CD4-positive, alpha-beta memory T cell (primary cell): ENCODE measurements around the gene IHH. TPM values are rescaled to one million over a fixed set of nuclear protein-coding genes. Genes with fewer than 3 reads are reported as not detected.
A peak's percentile ranks its signal among the peaks of the same experiment; 100 is the strongest.

ENCODE experiments used
- CTCF ChIA-PET: fragments of 350-600 bp; sonication (Branson Sonifier 250); formaldehyde crosslinking; loops from one replicate; lab custom pipeline; 2021; ENCODE audit warnings: inconsistent platforms; ENCODE audit not compliant: partially characterized antibody; lab: Charles Lee
- POLR2A ChIA-PET: fragments of 350-600 bp; sonication (Branson Sonifier 250); formaldehyde crosslinking; loops from one replicate; lab custom pipeline; 2021; ENCODE audit not compliant: partially characterized antibody; lab: Charles Lee
- DNase-seq, 5 donors: peaks; one replicate each; pipeline versions ENCODE4 v3.0.0 to v3.0.0-alpha.2; 2020 to 2022; ENCODE audit warnings: mixed read lengths in 1 of 5
- H3K27ac ChIP-seq: one replicate; pipeline ENCODE4 v1.7.0; 2013; ENCODE audit warnings: low read depth, low read length
- H3K27me3 ChIP-seq: 2 replicates; pipeline ENCODE4 v1.7.0; 2013; ENCODE audit warnings: mild to moderate bottlenecking, low read length, moderate library complexity; ENCODE audit not compliant: insufficient read depth
- H3K36me3 ChIP-seq: 2 replicates; pipeline ENCODE4 v1.7.0; 2013; ENCODE audit warnings: mild to moderate bottlenecking, low read length, moderate library complexity; ENCODE audit not compliant: insufficient read depth
- H3K4me1 ChIP-seq: 2 replicates; pipeline ENCODE4 v1.7.0; 2013; ENCODE audit warnings: mild to moderate bottlenecking, low read length, moderate library complexity; ENCODE audit not compliant: insufficient read depth
- H3K4me3 ChIP-seq, 2 donors: one replicate each; pipeline ENCODE4 v1.7.0; 2013; ENCODE audit warnings: low read length in 2 of 2, mild to moderate bottlenecking in 1 of 2
- H3K9me3 ChIP-seq, 2 donors: one replicate each; pipeline ENCODE4 v1.7.0; 2013; ENCODE audit warnings: low read length in 2 of 2, control low read depth in 1 of 2; ENCODE audit not compliant: control insufficient read depth in 1 of 2
- H3K27ac Mint-ChIP-seq, 7 donors: one replicate each; pipeline ENCODE4 v1.8.0; 2020 to 2021; ENCODE audit warnings: mixed read lengths in 7 of 7, mild to moderate bottlenecking in 6 of 7, inconsistent platforms in 3 of 7, moderate library complexity in 3 of 7
- H3K27me3 Mint-ChIP-seq, 2 donors: one replicate each; pipeline ENCODE4 v1.8.0; 2020 to 2021; ENCODE audit warnings: mixed read lengths in 2 of 2
- H3K36me3 Mint-ChIP-seq, 2 donors: one replicate each; pipeline ENCODE4 v1.8.0; 2020 to 2021; ENCODE audit warnings: mixed read lengths in 2 of 2, inconsistent platforms in 1 of 2, mild to moderate bottlenecking in 1 of 2
- H3K4me1 Mint-ChIP-seq, 4 donors: one replicate each; pipeline ENCODE4 v1.8.0; 2020 to 2021; ENCODE audit warnings: mixed read lengths in 4 of 4, mild to moderate bottlenecking in 1 of 4
- H3K4me3 Mint-ChIP-seq, 8 donors: one replicate each; pipeline ENCODE4 v1.8.0; 2020 to 2021; ENCODE audit warnings: mixed read lengths in 8 of 8, mild to moderate bottlenecking in 7 of 8, moderate library complexity in 6 of 8, inconsistent platforms in 3 of 8
- H3K9me3 Mint-ChIP-seq, 8 donors: one replicate each; pipeline ENCODE4 v1.8.0; 2020 to 2021; ENCODE audit warnings: mixed read lengths in 8 of 8, mild to moderate bottlenecking in 5 of 8, inconsistent platforms in 3 of 8, moderate library complexity in 1 of 8
- intact Hi-C: fragments of 100-400 bp; cut with micrococcal nuclease; formaldehyde crosslinking; loops from one replicate; pipeline ENCODE4 v1.15.1; 2023
- polyA plus RNA-seq, 2 donors: library from polyadenylated mRNA; unstranded; fragments of 300-500 nt; fragmentation: Illumina TruSeq; gene quantifications; one replicate each; pipeline ENCODE4 v1.2.3, GENCODE V29; 2021
- total RNA-seq, 2 experiments: library from RNA; stranded (reverse); gene quantifications; one replicate each; pipeline ENCODE4 v1.2.3, GENCODE V29; 2021

IHH gene
- total and polyA plus RNA-seq, 4 experiments from 2014 or later, result 0.17 TPM; not detected in 3

DNA sequence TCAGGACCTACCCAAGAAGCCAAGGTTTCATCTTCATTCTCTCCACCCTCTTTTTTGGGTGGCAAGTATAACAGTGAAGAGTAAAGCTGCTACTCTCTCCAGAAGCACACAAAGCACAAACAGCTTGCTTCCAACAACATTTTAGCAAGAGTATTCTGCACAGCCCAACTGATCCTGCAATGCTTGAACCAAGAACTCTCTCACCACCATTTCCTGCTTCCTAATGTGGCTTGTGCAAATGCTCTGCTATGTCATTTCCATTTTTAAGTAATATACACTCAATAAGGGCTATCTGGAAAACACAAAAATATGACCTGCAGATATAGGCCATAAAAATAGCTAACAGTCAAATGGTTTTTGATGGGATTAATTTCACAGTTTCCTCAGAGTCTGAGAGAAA, 24.1 kb upstream of the IHH start:
- H3K9me3 ChIP-seq, result no peaks in the 10 kb centered on the region
- H3K9me3 Mint-ChIP-seq, result no peaks in the 10 kb centered on the region
- H3K4me1 ChIP-seq, result no peaks in the 10 kb centered on the region
- H3K27ac Mint-ChIP-seq, result no peak overlapping the region
- no peak overlapping the region for H3K4me3 ChIP-seq
- ChIA-PET CTCF (interaction anchor here (1.3 to 1.8 kb wide), 5 partner anchors 10 to 210 kb away, joined by 3 to 5 read pairs (median 4); no protein-coding TSS in a partner anchor), POLR2A (no interaction called here)
- no peak overlapping the region for H3K27ac ChIP-seq
- no peaks in the 10 kb centered on the region for H3K27me3 ChIP-seq
- intact Hi-C loops, result no loop called here
- peaks cover 0 to 10% (median 3%) of the 10 kb centered on the region in 4 donors for H3K4me1 Mint-ChIP-seq
- DNase-seq, result no peak
- H3K36me3 ChIP-seq, result no peaks in the 10 kb centered on the region
- peaks cover 10 to 18% of the 10 kb centered on the region in 2 donors for H3K36me3 Mint-ChIP-seq
- no peaks in the 10 kb centered on the region for H3K27me3 Mint-ChIP-seq
- no peak overlapping the region for H3K4me3 Mint-ChIP-seq

- CTCF ChIA-PET, result interaction anchor here (1.2 to 3.7 kb wide), 2 partner anchors 22 to 24 kb away, joined by 6 to 9 read pairs; no protein-coding TSS in a partner anchor
- Mint-ChIP-seq H3K4me1 (peaks cover 0 to 10% (median 3%) of the 10 kb centered on the region in 4 donors), H3K36me3 (peaks cover 6 to 7% of the 10 kb centered on the region in 2 donors), H3K27ac (no peak overlapping the region), H3K9me3 (no peaks in the 10 kb centered on the region), H3K27me3 (no peaks in the 10 kb centered on the region), H3K4me3 (no peak overlapping the region)
- DNase-seq, result no peak
- Histone ChIP-seq H3K36me3 (peaks cover 2% of the 10 kb centered on the region), H3K4me1 (no peaks in the 10 kb centered on the region), H3K27ac (no peak overlapping the region), H3K27me3 (no peaks in the 10 kb centered on the region), H3K9me3 (no peaks in the 10 kb centered on the region), H3K4me3 (no peak overlapping the region)
- intact Hi-C loops, result no loop called here
- POLR2A ChIA-PET, result no interaction called here
Observed at GRCh38 chr2:219082332-219082958, 21.7 kb upstream of the IHH start.

DNA sequence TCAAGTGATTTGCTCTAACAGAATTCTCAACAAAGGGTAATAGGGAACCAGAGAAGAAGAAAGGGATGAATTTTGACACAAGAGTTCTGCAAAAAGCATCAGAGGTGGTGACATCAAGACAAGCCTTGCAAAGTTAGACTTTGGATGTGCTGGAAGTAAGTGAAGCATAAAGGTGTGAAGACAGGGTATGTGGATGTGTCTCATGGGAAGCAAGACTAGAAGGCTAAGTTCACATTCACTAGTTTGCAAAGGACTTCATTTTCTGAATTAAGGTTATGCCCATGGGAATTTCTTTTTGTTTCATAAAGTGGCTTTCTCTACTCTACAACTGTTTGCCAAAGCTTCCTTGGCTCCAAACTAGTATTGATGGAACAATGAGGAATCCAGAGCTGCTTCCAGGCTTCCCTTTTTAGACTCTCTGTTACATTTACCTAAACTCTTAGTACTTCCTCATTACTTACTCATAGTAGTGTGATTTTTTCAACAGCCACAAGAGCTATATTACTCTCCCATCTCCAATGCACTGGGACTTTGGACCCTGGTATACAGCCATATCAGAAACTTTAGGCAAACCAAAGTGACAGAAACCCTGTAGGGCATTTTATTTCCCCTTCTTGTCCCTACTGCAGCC, 21.1 kb upstream of the IHH start:
- H3K4me3 Mint-ChIP-seq, result no peak overlapping the region
- Histone ChIP-seq H3K36me3 (peaks cover 9% of the 10 kb centered on the region), H3K9me3 (no peaks in the 10 kb centered on the region), H3K27ac (no peak overlapping the region), H3K4me3 (no peak overlapping the region), H3K4me1 (no peaks in the 10 kb centered on the region), H3K27me3 (no peaks in the 10 kb centered on the region)
- POLR2A ChIA-PET, result no interaction called here
- no peaks in the 10 kb centered on the region for H3K9me3 Mint-ChIP-seq
- peaks cover 0 to 10% (median 3%) of the 10 kb centered on the region in 4 donors for H3K4me1 Mint-ChIP-seq
- intact Hi-C loops, result no loop called here
- CTCF ChIA-PET, result interaction anchor here (3.7 kb wide), 1 partner anchor 23 kb away, joined by 9 read pairs; no protein-coding TSS in a partner anchor
- no peak overlapping the region for H3K27ac Mint-ChIP-seq
- H3K36me3 Mint-ChIP-seq, result peaks cover 5 to 12% of the 10 kb centered on the region in 2 donors
- no peak for DNase-seq
- no peaks in the 10 kb centered on the region for H3K27me3 Mint-ChIP-seq

- Mint-ChIP-seq H3K27ac (peak overlapping the region in 1 of 7 donors; percentile 20), H3K36me3 (peaks cover 9 to 13% of the 10 kb centered on the region in 2 donors), H3K4me3 (no peak overlapping the region), H3K27me3 (no peaks in the 10 kb centered on the region), H3K9me3 (no peaks in the 10 kb centered on the region), H3K4me1 (peaks cover 0 to 10% (median 3%) of the 10 kb centered on the region in 4 donors)
- ChIA-PET POLR2A (no interaction called here), CTCF (interaction anchor here (0.8 to 3.7 kb wide), 4 partner anchors 16 to 64 kb away, joined by 3 to 9 read pairs (median 3); no protein-coding TSS in a partner anchor)
- intact Hi-C loops, result no loop called here
- Histone ChIP-seq H3K9me3 (no peaks in the 10 kb centered on the region), H3K4me1 (no peaks in the 10 kb centered on the region), H3K4me3 (no peak overlapping the region), H3K27me3 (no peaks in the 10 kb centered on the region), H3K27ac (no peak overlapping the region), H3K36me3 (peaks cover 15% of the 10 kb centered on the region)
- no peak for DNase-seq
Observed at GRCh38 chr2:219081096-219081495, 20.4 kb upstream of the IHH start.

- DNase-seq, result no peak
- POLR2A ChIA-PET, result no interaction called here
- intact Hi-C loops, result no loop called here
- H3K27ac Mint-ChIP-seq, result no peak overlapping the region
- peaks cover 22 to 24% of the 10 kb centered on the region in 2 donors for H3K36me3 Mint-ChIP-seq
- Histone ChIP-seq H3K27ac (no peak overlapping the region), H3K27me3 (no peaks in the 10 kb centered on the region), H3K4me1 (no peaks in the 10 kb centered on the region), H3K9me3 (no peaks in the 10 kb centered on the region), H3K36me3 (peaks cover 26% of the 10 kb centered on the region), H3K4me3 (no peak overlapping the region)
- CTCF ChIA-PET, result interaction anchor here (1.5 to 3.7 kb wide), 2 partner anchors 21 to 39 kb away, joined by 3 to 9 read pairs; no protein-coding TSS in a partner anchor
- no peaks in the 10 kb centered on the region for H3K27me3 Mint-ChIP-seq
- no peaks in the 10 kb centered on the region for H3K4me1 Mint-ChIP-seq
- no peak overlapping the region for H3K4me3 Mint-ChIP-seq
- no peaks in the 10 kb centered on the region for H3K9me3 Mint-ChIP-seq
Observed at GRCh38 chr2:219079417-219079816, 18.7 kb upstream of the IHH start.

- peaks cover 26 to 28% of the 10 kb centered on the region in 2 donors for H3K36me3 Mint-ChIP-seq
- H3K27ac ChIP-seq, result no peak overlapping the region
- H3K36me3 ChIP-seq, result peaks cover 26% of the 10 kb centered on the region
- H3K27me3 ChIP-seq, result no peaks in the 10 kb centered on the region
- no peaks in the 10 kb centered on the region for H3K4me1 Mint-ChIP-seq
- CTCF ChIA-PET, result interaction anchor here (1.5 to 11.5 kb wide), 3 partner anchors 17 to 39 kb away, joined by 3 to 76 read pairs (median 9); partner anchors contain the start of gene IHH
- H3K4me1 ChIP-seq, result no peaks in the 10 kb centered on the region
- H3K9me3 ChIP-seq, result no peaks in the 10 kb centered on the region
- H3K4me3 ChIP-seq, result no peak overlapping the region
- no peak overlapping the region for H3K4me3 Mint-ChIP-seq
- H3K27me3 Mint-ChIP-seq, result no peaks in the 10 kb centered on the region
- H3K9me3 Mint-ChIP-seq, result no peaks in the 10 kb centered on the region
- POLR2A ChIA-PET, result no interaction called here
- DNase-seq, result no peak
- intact Hi-C loops, result no loop called here
- H3K27ac Mint-ChIP-seq, result no peak overlapping the region
Observed at GRCh38 chr2:219078951-219079350, 18.2 kb upstream of the IHH start.

GRCh38 chr2:219078126-219078525, 17.4 kb upstream of the IHH start:
- ChIA-PET POLR2A (no interaction called here), CTCF (interaction anchor here (11.5 kb wide), 1 partner anchor 16 kb away, joined by 76 read pairs; the partner anchor contains the start of gene IHH)
- intact Hi-C loops, result no loop called here
- H3K4me3 ChIP-seq, result no peak overlapping the region
- Mint-ChIP-seq H3K36me3 (peaks cover 27 to 30% of the 10 kb centered on the region in 2 donors), H3K4me1 (no peaks in the 10 kb centered on the region), H3K27me3 (no peaks in the 10 kb centered on the region), H3K9me3 (no peaks in the 10 kb centered on the region), H3K27ac (no peak overlapping the region), H3K4me3 (no peak overlapping the region)
- no peaks in the 10 kb centered on the region for H3K9me3 ChIP-seq
- no peak overlapping the region for H3K27ac ChIP-seq
- H3K36me3 ChIP-seq, result peaks cover 26% of the 10 kb centered on the region
- DNase-seq, result no peak
- no peaks in the 10 kb centered on the region for H3K4me1 ChIP-seq
- H3K27me3 ChIP-seq, result no peaks in the 10 kb centered on the region
